Left ventricle myocardium superior (tissue), 1 donor: ENCODE results near the gene KCNN1. TPM values are rescaled to one million over a fixed set of nuclear protein-coding genes. Genes with fewer than 3 reads are reported as not detected.
"Not testable (repeated sequence)": the region's sequence is repeated elsewhere in the genome, so short reads cannot be mapped to it uniquely, and the experiment has no call there.

Source experiments
- ATAC-seq: fragments of 200-7000 bp; cut with Tn5 transposase; one replicate; pipeline ENCODE4 v1.9.1; 2020; ENCODE audit warnings: mild to moderate bottlenecking, moderate library complexity
- DNase-seq: peaks from one replicate; pipeline ENCODE4 v3.0.0-alpha.2; 2020
- intact Hi-C: fragments of 100-400 bp; cut with micrococcal nuclease; formaldehyde crosslinking; loops from one replicate; pipeline ENCODE4 v1.11.0; 2022
- total RNA-seq: library from RNA; stranded (reverse); fragmentation: NEBNext Ultra II Directional; extraction: Animal tissue kit (Norgen Biotek cat#: 25700); gene quantifications from one replicate; pipeline ENCODE4 v1.2.1, GENCODE V29; 2021
- donor health status: DM: no; HTN: yes; CAD: no; lungs with severe emphysema.

The KCNN1 gene
- total RNA-seq, 1 donor from 2014 or later, result not detected

- ATAC-seq (no peak), DNase-seq (no peak)
- intact Hi-C loops, result no loop called here
Observed at GRCh38 chr19:17965370-17966128, 1.4 kb upstream of the KCNN1 start.

DNA sequence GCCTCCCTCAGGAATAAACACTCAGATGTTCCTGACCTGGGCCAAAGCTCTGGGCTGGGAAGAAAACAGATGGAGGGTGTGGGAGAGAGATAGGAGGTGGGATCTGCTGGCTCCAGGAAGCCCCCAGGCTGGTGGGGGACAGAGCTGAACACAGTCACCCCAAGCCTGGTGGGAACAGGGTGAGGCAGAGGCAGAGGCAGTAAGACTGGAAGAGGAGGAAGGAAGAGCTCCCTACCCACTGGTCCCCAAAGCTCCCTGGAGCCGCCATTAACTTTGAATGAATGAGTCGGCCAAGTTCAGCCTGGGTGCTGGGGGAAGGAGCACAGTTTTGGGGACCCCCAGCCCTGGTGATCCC is 801 bp upstream of the KCNN1 start:
- no peak for ATAC-seq
- DNase-seq, result no peak
- intact Hi-C loops, result no loop called here

- ATAC-seq, result no peak
- intact Hi-C loops, result no loop called here
- DNase-seq, result no peak
Observed at GRCh38 chr19:17967257-17968051, 547 bp downstream of the KCNN1 start.

DNA sequence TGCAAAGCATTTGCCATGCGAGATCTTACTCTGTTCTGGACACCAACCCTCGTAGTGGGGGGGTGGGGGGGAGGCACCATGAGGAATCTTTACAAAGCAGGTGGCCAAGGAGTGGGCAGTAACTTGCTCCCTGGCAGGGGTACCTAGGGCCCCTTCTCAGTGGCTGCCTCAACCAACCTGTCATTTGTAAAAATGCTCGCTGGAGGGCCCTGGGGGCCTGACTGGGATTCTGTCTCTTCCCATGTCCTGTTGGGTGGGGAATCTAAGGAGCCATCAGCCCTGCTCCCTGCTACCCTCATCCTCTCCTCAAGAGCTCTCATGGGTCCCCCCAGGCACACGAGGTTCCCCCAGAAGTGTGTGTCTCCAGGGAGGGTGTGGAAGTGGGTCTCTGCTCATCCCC is 1.5 kb downstream of the KCNN1 start:
- ATAC-seq, result no peak
- intact Hi-C loops, result no loop called here
- DNase-seq, result no peak

GRCh38 chr19:17969096-17969792 is 2.3 kb downstream of the KCNN1 start:
- no peak for ATAC-seq

GRCh38 chr19:17972230-17972629 is 5.3 kb downstream of the KCNN1 start:
- ATAC-seq (no peak), DNase-seq (no peak)
- intact Hi-C loops, result no loop called here

More at GRCh38 chr19:17969096-17969792, 2.3 kb downstream of the KCNN1 start:
- intact Hi-C loops, result no loop called here
- no peak for DNase-seq

GRCh38 chr19:17973759-17974158 is 6.9 kb downstream of the KCNN1 start:
- DNase-seq (no peak), ATAC-seq (no peak)
- intact Hi-C loops, result no loop called here

GRCh38 chr19:17974551-17974950 is 7.6 kb downstream of the KCNN1 start:
- DNase-seq, result no peak
- ATAC-seq, result no peak
- intact Hi-C loops, result no loop called here

DNA sequence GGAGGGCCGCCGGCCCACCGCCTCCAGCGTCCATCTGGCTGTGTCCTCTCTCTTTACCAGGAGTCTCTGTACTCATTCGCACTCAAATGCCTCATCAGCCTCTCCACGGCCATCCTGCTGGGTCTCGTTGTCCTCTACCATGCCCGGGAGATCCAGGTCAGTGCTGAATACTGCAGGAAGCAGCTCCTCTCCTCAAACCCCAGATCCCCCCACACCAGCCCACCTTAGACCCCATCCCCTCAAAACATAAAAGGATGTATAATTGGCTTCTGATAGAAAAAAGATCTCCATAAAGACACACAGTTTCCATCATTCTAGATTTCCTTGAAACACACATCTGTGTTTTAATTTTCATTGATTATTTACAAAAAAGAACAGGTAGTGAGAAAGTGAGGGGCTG is 8.1 kb downstream of the KCNN1 start:
- DNase-seq (no peak), ATAC-seq (no peak)
- intact Hi-C loops, result no loop called here

- no peak for ATAC-seq
- intact Hi-C loops, result no loop called here
- no peak for DNase-seq
Observed at GRCh38 chr19:17977021-17977420, 10.1 kb downstream of the KCNN1 start.

GRCh38 chr19:17977488-17977887 is 10.6 kb downstream of the KCNN1 start:
- intact Hi-C loops, result no loop called here
- DNase-seq, result no peak
- ATAC-seq, result no peak

DNA sequence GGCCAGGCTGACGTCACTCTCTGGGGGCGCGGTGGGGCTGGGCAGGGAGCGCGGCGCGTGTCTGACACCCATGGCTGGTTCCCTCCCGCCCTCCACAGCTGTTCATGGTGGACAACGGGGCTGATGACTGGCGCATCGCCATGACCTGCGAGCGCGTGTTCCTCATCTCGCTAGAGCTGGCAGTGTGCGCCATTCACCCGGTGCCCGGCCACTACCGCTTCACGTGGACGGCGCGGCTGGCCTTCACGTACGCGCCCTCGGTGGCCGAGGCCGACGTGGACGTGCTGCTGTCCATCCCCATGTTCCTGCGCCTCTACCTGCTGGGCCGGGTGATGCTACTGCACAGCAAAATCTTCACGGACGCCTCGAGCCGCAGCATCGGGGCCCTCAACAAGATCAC is 14.7 kb downstream of the KCNN1 start:
- intact Hi-C loops, result no loop called here

GRCh38 chr19:17982430-17982829 is 15.5 kb downstream of the KCNN1 start:
- DNase-seq (no peak), ATAC-seq (no peak)
- intact Hi-C loops, result no loop called here

More for the DNA sequence above, 14.7 kb downstream of the KCNN1 start:
- DNase-seq (no peak), ATAC-seq (no peak)

GRCh38 chr19:17985037-17985818 is 18.3 kb downstream of the KCNN1 start:
- no peak for DNase-seq
- intact Hi-C loops, result no loop called here
- no peak for ATAC-seq

DNA sequence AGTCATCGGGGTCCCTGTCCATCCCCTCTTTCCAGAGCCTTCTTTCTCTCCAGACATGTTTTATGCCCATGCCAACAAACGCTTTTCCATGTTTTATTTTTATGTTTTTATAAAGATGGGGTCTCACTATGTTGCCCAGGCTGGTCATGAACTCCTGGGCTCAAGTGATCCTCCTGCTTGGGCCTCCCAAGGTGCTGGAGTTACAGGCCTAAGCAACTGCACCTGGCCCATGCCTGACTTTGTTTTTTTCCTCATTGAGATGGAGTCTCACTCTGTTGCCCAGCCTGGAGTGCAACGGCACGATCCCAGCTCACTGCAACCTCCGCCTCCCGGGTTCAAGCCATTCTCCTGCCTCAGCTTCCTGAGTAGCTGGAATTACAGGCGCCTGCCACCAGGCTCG is 19.7 kb downstream of the KCNN1 start:
- DNase-seq, ATAC-seq, intact Hi-C loops: not testable (repeated sequence)

DNA sequence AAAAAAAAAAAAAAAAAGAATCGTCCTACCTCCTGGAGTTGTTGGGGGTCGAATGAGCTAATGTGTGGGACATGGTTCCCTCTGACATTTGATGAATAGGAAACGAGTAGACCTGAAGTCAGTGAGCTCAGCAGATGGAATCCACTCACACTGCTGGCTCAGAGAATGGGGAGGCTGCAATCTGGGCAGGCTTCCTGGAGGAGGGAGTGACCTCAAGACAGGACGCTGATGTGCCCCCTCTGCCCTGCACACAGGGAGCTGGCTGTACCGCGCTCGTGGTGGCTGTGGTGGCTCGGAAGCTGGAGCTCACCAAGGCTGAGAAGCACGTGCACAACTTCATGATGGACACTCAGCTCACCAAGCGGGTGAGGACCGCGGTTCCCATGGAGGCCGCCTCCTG is 21.3 kb downstream of the KCNN1 start:
- intact Hi-C loops, result no loop called here
- ATAC-seq, result no peak
- DNase-seq, result no peak

GRCh38 chr19:17989425-17990094 is 22.7 kb downstream of the KCNN1 start:
- intact Hi-C loops, result no loop called here
- ATAC-seq, result no peak
- DNase-seq, result no peak

DNA sequence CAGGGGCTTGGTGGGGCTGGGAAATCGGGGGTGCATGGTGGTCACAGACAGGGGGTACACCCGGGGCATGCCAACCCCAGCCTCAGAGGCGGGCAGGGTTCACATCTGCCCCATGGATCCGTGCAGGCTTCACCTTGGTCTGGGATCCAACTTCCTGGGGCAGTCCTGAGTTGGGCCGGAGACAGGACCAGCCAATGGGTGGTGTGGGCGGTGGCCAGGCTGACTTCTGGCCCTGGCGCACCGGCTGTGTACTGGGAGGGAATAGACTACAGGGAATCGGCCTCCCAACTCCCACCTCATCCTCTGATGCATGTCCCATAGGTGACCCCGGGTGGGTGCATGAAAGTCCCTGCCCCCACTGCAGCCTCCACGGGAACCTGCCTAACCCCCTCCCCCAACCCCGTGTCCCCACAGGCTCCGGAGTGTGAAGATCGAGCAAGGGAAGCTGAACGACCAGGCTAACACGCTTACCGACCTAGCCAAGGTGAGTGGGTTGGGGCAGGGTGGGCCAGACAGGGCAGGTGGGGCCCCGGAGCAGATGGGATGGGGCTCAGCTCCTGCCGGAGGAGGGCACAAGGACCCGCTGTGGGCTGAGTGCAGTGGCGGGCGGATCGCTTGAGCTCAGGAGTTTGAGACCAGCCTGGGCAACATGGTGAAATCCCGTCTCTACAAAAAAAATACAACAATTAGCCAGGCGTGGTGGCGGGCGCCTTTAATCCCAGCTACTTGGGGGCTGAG is 26.3 kb downstream of the KCNN1 start:
- intact Hi-C loops, result no loop called here
- ATAC-seq (no peak), DNase-seq (no peak)
